H1 (cell line): ENCODE results near the gene MUC4. TPM values are rescaled to one million over a fixed set of nuclear protein-coding genes. Genes with fewer than 3 reads are reported as not detected.
"Not testable (repeated sequence)": the region's sequence is repeated elsewhere in the genome, so short reads cannot be mapped to it uniquely, and the experiment has no call there.

Source experiments
- CTCF ChIA-PET: fragments of 300-600 bp; sonication (Branson Sonifier 250); formaldehyde crosslinking; loops from one replicate; lab custom pipeline; 2021; ENCODE audit not compliant: partially characterized antibody; lab: Charles Lee
- POLR2A ChIA-PET: fragments of 300-600 bp; sonication (Branson Sonifier 250); formaldehyde crosslinking; loops from one replicate; lab custom pipeline; 2021; ENCODE audit warnings: inconsistent platforms; ENCODE audit not compliant: partially characterized antibody; lab: Charles Lee
- DNase-seq, 2 experiments: peaks; one replicate each; pipeline versions ENCODE4 v3.0.0 to v3.0.0-alpha.2; 2010 to 2022; ENCODE audit warnings: low spot score in 2 of 2, low read depth in 1 of 2, mixed read lengths in 1 of 2
- FAIRE-seq: peaks from 2 replicates; lab custom pipeline; 2011; peaks lifted over from hg19 to GRCh38; lab: Jason Lieb, UNC
- H2AFZ ChIP-seq: 2 replicates; pipeline ENCODE4 v1.8.1; 2012; ENCODE audit warnings: low read length, inconsistent platforms
- H2AK5ac ChIP-seq: 2 replicates; pipeline ENCODE4 v1.6.1; 2013; ENCODE audit warnings: low read depth, low read length
- H2BK120ac ChIP-seq: replicated peaks from 2 replicates; pipeline ENCODE3; 2013; ENCODE audit warnings: low read depth, low read length, inconsistent platforms
- H2BK12ac ChIP-seq: 2 replicates; pipeline ENCODE4 v1.6.1; 2013; ENCODE audit warnings: low read depth, low read length
- H2BK15ac ChIP-seq: 2 replicates; pipeline ENCODE4 v1.6.1; 2013; ENCODE audit warnings: low read length
- H2BK20ac ChIP-seq: 2 replicates; pipeline ENCODE4 v1.6.1; 2013; ENCODE audit warnings: low read length
- H2BK5ac ChIP-seq: 2 replicates; pipeline ENCODE4 v1.6.1; 2013; ENCODE audit warnings: low read depth, low read length
- H3K14ac ChIP-seq: 2 replicates; pipeline ENCODE4 v1.6.1; 2013; ENCODE audit warnings: inconsistent platforms; ENCODE audit not compliant: insufficient read length
- H3K18ac ChIP-seq: 2 replicates; pipeline ENCODE4 v1.6.1; 2013; ENCODE audit warnings: low read length; ENCODE audit errors: extremely low read depth
- H3K23ac ChIP-seq: 2 replicates; pipeline ENCODE4 v1.6.1; 2013; ENCODE audit warnings: inconsistent platforms; ENCODE audit not compliant: insufficient read length
- H3K23me2 ChIP-seq: 2 replicates; pipeline ENCODE4 v1.6.1; 2013; ENCODE audit warnings: low read depth, low read length
- H3K27ac ChIP-seq: 2 replicates; pipeline ENCODE4 v1.6.1; 2011; ENCODE audit warnings: low read depth, low read length, inconsistent platforms
- H3K27me3 ChIP-seq, 4 experiments: replicated peaks in 1 of 4; 1 replicate in 1 of 4; 2 replicates in 3 of 4; pipeline versions ENCODE4 v1.6.1 to v1.8.1; 2011 to 2013; ENCODE audit warnings: low read length in 3 of 4, mild to moderate bottlenecking in 3 of 4, inconsistent platforms in 2 of 4, mixed read lengths in 2 of 4, moderate library complexity in 1 of 4; ENCODE audit not compliant: control insufficient read depth in 3 of 4, insufficient read depth in 3 of 4; ENCODE audit errors: extremely low read depth in 1 of 4
- H3K36me3 ChIP-seq, 4 experiments: 2 replicates each; pipeline versions ENCODE4 v1.6.1 to v1.8.1; 2011 to 2013; ENCODE audit warnings: mild to moderate bottlenecking in 4 of 4, low read length in 3 of 4, moderate library complexity in 2 of 4, control low read depth in 1 of 4, inconsistent platforms in 1 of 4; ENCODE audit not compliant: insufficient read depth in 4 of 4, control insufficient read depth in 2 of 4
- H3K4ac ChIP-seq: replicated peaks from 2 replicates; pipeline ENCODE3; 2013; ENCODE audit warnings: low read length, low read depth, mixed read lengths, inconsistent platforms; ENCODE audit not compliant: insufficient read length
- H3K4me1 ChIP-seq, 4 experiments: replicated peaks in 1 of 4; 1 replicate in 1 of 4; 2 replicates in 3 of 4; pipeline versions ENCODE4 v1.6.1 to v1.8.1; 2011 to 2013; ENCODE audit warnings: low read length in 3 of 4, inconsistent platforms in 2 of 4, mixed read lengths in 1 of 4; ENCODE audit not compliant: insufficient read depth in 4 of 4, control insufficient read depth in 3 of 4
- H3K4me2 ChIP-seq, 2 experiments: 2 replicates each; pipeline versions ENCODE4 v1.6.1 to v1.8.1; 2011 to 2013; ENCODE audit warnings: low read depth in 2 of 2, low read length in 2 of 2, control low read depth in 1 of 2, inconsistent platforms in 1 of 2, mild to moderate bottlenecking in 1 of 2; ENCODE audit not compliant: insufficient read depth in 1 of 2
- H3K4me3 ChIP-seq, 4 experiments: fragments of 200-600, 300-600 bp in 1 of 4; sonication (generic), shearing (Covaris generic), sonication (Bioruptor Twin) in 1 of 4; 2 replicates each; pipeline versions ENCODE4 v1.5.1 to v1.8.1; 2011 to 2016; ENCODE audit warnings: low read length in 4 of 4, low read depth in 3 of 4, control low read depth in 2 of 4, inconsistent platforms in 2 of 4, mild to moderate bottlenecking in 2 of 4, mixed read lengths in 1 of 4, moderate library complexity in 1 of 4; ENCODE audit not compliant: insufficient read depth in 2 of 4; ENCODE audit errors: extremely low read depth in 1 of 4
- H3K56ac ChIP-seq: replicated peaks from 2 replicates; pipeline ENCODE3; 2013; ENCODE audit warnings: low read depth, mild to moderate bottlenecking, mixed read lengths, low read length, inconsistent platforms; ENCODE audit not compliant: insufficient read length
- H3K79me1 ChIP-seq: 2 replicates; pipeline ENCODE4 v1.6.1; 2013; ENCODE audit warnings: low read depth, low read length, control low read depth
- H3K79me2 ChIP-seq, 2 experiments: 2 replicates each; pipeline versions ENCODE4 v1.6.1 to v1.8.1; 2012 to 2013; ENCODE audit warnings: low read length in 2 of 2, mild to moderate bottlenecking in 2 of 2, inconsistent platforms in 1 of 2; ENCODE audit not compliant: insufficient read depth in 2 of 2, control insufficient read depth in 1 of 2
- H3K9ac ChIP-seq, 4 experiments: replicated peaks in 1 of 4; 1 replicate in 1 of 4; 2 replicates in 3 of 4; pipeline versions ENCODE4 v1.6.1 to v1.8.1; 2011 to 2013; ENCODE audit warnings: low read depth in 3 of 4, low read length in 3 of 4, control low read depth in 2 of 4, mild to moderate bottlenecking in 2 of 4, moderate library complexity in 2 of 4, inconsistent platforms in 1 of 4; ENCODE audit errors: extremely low read depth in 1 of 4
- H3K9me3 ChIP-seq, 2 experiments: 2 replicates each; pipeline versions ENCODE4 v1.6.1 to v1.8.1; 2012 to 2013; ENCODE audit warnings: mild to moderate bottlenecking in 2 of 2, moderate library complexity in 2 of 2, control low read depth in 1 of 2, inconsistent platforms in 1 of 2, low read depth in 1 of 2, low read length in 1 of 2, mixed read lengths in 1 of 2; ENCODE audit not compliant: insufficient read depth in 2 of 2
- H4K20me1 ChIP-seq, 2 experiments: replicated peaks in 1 of 2; 2 replicates each; pipeline versions ENCODE3 to v1.8.1; 2011 to 2013; ENCODE audit warnings: inconsistent platforms in 2 of 2, low read length in 2 of 2, mild to moderate bottlenecking in 1 of 2; ENCODE audit not compliant: insufficient read depth in 2 of 2, control insufficient read depth in 1 of 2
- H4K5ac ChIP-seq: 2 replicates; pipeline ENCODE4 v1.6.1; 2013; ENCODE audit warnings: low read length, low read depth, mixed read lengths, inconsistent platforms; ENCODE audit not compliant: insufficient read length
- H4K8ac ChIP-seq: 2 replicates; pipeline ENCODE4 v1.8.0; 2013; ENCODE audit warnings: mild to moderate bottlenecking, moderate library complexity, low read length, inconsistent platforms; ENCODE audit not compliant: insufficient read depth; ENCODE audit errors: extremely low read depth
- H4K91ac ChIP-seq: replicated peaks from 2 replicates; pipeline ENCODE3; 2013; ENCODE audit warnings: low read length, mixed read lengths, inconsistent platforms; ENCODE audit not compliant: insufficient read length
- WGBS, 2 experiments: shearing (Covaris generic) in 1 of 2; methylation state at CpG; one replicate each; pipeline versions ENCODE4 v1.1.6 to v1.1.7; 2013 to 2015; ENCODE audit warnings: low lambda C conversion rate in 2 of 2, mixed read lengths in 2 of 2, inconsistent platforms in 1 of 2, low coverage in 1 of 2, missing lambda C conversion rate in 1 of 2; ENCODE audit not compliant: insufficient replicate concordance in 2 of 2, insufficient coverage in 1 of 2, insufficient read length in 1 of 2; ENCODE audit errors: extremely low coverage in 1 of 2, missing lambda C conversion rate in 1 of 2; 5-methylcytosine and 5-hydroxymethylcytosine counted together
- polyA plus RNA-seq, 7 experiments: library from polyadenylated mRNA; depleted of rRNA in 3 of 7; stranded (reverse) in 5 of 7; unstranded in 2 of 7; fragments of >200 nt in 5 of 7; fragments of 200-250 nt in 2 of 7; gene quantifications; 1 replicate in 5 of 7; 2 replicates in 1 of 7; 4 replicates in 1 of 7; pipeline versions ENCODE4 v1.2.1 to v1.2.3, GENCODE V29; 2011 to 2013; ENCODE audit warnings: missing spikeins in 2 of 7, mixed read lengths in 2 of 7
- total RNA-seq: library from RNA; stranded (reverse); fragmentation: NEBNext Ultra II Directional; extraction: Animal tissue kit (Norgen Biotek cat#: 25700); gene quantifications from 2 replicates; pipeline ENCODE4 v1.2.1, GENCODE V29; 2021

MUC4 gene
- total and polyA plus RNA-seq, 2 of the 8 experiments (the other 6 are each of a cell fraction or from before 2014, with no cell fraction given) = 0.89 to 2.0 TPM

- no CpG with 5 or more reads among the region's 13 CpGs for WGBS, 2 experiments
Measured at GRCh38 chr3:195724363-195724762, 87.4 kb downstream of the MUC4 start.

GRCh38 chr3:195722996-195723345 is 88.8 kb downstream of the MUC4 start:
- H3K36me3 ChIP-seq, H2AFZ ChIP-seq, H2AK5ac ChIP-seq, POLR2A ChIA-PET, H3K18ac ChIP-seq, H3K79me2 ChIP-seq, H3K4me1 ChIP-seq, H4K8ac ChIP-seq, DNase-seq, H3K27me3 ChIP-seq, H2BK12ac ChIP-seq, H3K23me2 ChIP-seq, H3K56ac ChIP-seq, H4K20me1 ChIP-seq, H3K4me2 ChIP-seq, H2BK120ac ChIP-seq, H3K27ac ChIP-seq, H3K14ac ChIP-seq, H4K5ac ChIP-seq, H2BK15ac ChIP-seq, H3K4ac ChIP-seq, H3K79me1 ChIP-seq, H2BK20ac ChIP-seq, H3K4me3 ChIP-seq, H2BK5ac ChIP-seq, H3K9ac ChIP-seq, CTCF ChIA-PET, FAIRE-seq, H3K23ac ChIP-seq, H3K9me3 ChIP-seq, H4K91ac ChIP-seq: not testable (repeated sequence)
- WGBS, 2 experiments = 50% methylated on average over 1 of the region's 9 CpGs; no CpG with 5 or more reads in 1 of the 2 experiments

More at GRCh38 chr3:195724363-195724762, 87.4 kb downstream of the MUC4 start:
- FAIRE-seq, H3K4me2 ChIP-seq, H3K9ac ChIP-seq, H2BK5ac ChIP-seq, H3K18ac ChIP-seq, H3K4ac ChIP-seq, H3K14ac ChIP-seq, H4K8ac ChIP-seq, H3K79me1 ChIP-seq, H3K4me3 ChIP-seq, H2BK20ac ChIP-seq, POLR2A ChIA-PET, H4K91ac ChIP-seq, H3K9me3 ChIP-seq, H3K56ac ChIP-seq, H3K27ac ChIP-seq, H2BK120ac ChIP-seq, H2AFZ ChIP-seq, DNase-seq, H3K27me3 ChIP-seq, H2BK12ac ChIP-seq, H3K36me3 ChIP-seq, H4K20me1 ChIP-seq, H2BK15ac ChIP-seq, H4K5ac ChIP-seq, H3K23ac ChIP-seq, H2AK5ac ChIP-seq, H3K23me2 ChIP-seq, H3K79me2 ChIP-seq, CTCF ChIA-PET, H3K4me1 ChIP-seq: not testable (repeated sequence)
